Measurements from ENCODE around the gene NREP.
"Not testable (repeated sequence)": the region's sequence is repeated elsewhere in the genome, so short reads cannot be mapped to it uniquely, and the experiment has no call there.

Gene NREP

GRCh38 chr5:111735583-111736270 lies 21.3 kb downstream of the NREP start:
- DNase-seq: no peak

- no peak for DNase-seq
Measured at GRCh38 chr5:111734597-111734996, 22.4 kb downstream of the NREP start.

GRCh38 chr5:111734013-111734412 lies 23.0 kb downstream of the NREP start:
- DNase-seq: no peak

DNA sequence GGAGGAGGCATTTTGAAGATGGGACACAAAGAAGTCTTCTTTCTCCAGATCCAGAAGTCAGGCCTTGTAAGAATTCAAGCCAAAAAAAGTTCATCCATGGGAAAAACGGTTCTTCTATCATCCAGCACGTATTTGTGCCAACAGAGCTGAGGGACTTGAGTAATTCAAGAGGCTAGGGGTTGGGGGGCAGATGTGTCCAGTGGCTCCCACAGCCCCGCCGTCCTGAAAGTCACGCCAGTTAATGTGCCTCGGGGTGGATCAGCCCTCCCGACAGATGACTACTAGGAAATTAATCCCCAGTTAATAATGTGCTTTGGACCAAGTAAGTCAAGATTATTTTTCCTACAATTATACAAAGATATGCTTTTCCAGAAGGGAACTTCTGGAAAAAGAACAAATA lies 23.4 kb downstream of the NREP start:
- no peak for DNase-seq

- no peak for DNase-seq
Measured at GRCh38 chr5:111731638-111732037, 25.4 kb downstream of the NREP start.

- DNase-seq: no peak
Measured at GRCh38 chr5:111730659-111731382, 26.2 kb downstream of the NREP start.

DNA sequence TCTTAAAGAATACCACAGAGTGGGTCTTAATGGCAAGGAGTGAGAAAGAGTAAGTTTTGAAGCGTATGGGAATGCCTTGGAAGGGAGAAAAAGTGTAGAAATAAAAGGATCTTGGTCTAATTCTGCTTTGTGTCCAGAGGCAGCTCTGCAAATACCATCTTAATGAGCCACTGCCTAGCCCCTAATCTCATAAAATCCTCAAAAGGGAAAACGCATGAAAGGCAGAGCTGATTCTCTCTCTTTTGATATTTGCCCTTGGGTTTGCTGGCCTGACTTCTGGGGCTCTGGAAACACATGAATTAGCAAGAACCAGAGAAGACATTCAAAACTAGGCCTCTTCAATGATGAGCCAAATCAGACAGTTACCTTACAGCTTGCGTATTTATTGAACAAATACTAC lies 28.1 kb downstream of the NREP start:
- DNase-seq: no peak

DNA sequence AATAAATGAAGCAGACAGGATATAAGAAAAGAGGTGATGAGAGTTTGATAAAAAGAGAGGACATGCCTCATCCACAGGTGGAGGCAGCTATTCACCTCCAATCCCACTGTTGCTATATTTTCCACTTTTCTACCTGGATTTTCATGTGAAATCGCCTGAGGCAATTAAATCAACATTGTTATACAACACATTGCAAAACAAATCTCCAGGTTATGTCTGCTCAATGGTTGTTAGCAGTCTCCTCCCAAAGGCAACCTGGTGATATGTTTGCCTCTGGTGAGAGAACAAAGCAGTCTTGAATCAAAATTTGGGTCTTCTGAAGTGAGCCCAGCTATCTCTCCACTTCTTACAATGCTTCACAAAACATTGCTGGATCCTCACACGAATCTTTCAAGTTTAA lies 30.0 kb downstream of the NREP start:
- no peak for DNase-seq

DNA sequence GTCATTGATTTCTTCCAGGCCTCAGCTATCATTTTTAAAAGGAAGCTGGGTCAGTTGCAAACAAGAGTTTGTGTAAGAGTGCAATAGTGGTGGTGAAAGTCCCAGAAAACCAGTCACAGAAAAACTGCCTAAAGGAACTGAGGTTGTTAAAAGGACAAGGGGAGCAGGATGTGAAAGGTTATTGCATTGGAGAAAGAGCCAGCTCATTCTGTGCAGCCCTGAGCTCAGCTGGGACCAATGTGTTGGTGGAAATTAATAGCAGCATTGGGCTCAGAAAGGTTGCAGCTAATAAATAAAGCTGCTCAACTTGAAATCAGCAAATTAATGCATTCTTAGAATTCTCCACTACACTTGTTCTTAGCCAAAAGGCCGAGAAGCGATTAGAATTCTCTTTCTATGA lies 34.9 kb downstream of the NREP start:
- DNase-seq: no peak

- DNase-seq: no peak
Measured at GRCh38 chr5:111720333-111720890, 36.6 kb downstream of the NREP start.

GRCh38 chr5:111719773-111720172 lies 37.2 kb downstream of the NREP start:
- DNase-seq: no peak

GRCh38 chr5:111716789-111717188 lies 40.2 kb downstream of the NREP start:
- not testable (repeated sequence) for DNase-seq

DNA sequence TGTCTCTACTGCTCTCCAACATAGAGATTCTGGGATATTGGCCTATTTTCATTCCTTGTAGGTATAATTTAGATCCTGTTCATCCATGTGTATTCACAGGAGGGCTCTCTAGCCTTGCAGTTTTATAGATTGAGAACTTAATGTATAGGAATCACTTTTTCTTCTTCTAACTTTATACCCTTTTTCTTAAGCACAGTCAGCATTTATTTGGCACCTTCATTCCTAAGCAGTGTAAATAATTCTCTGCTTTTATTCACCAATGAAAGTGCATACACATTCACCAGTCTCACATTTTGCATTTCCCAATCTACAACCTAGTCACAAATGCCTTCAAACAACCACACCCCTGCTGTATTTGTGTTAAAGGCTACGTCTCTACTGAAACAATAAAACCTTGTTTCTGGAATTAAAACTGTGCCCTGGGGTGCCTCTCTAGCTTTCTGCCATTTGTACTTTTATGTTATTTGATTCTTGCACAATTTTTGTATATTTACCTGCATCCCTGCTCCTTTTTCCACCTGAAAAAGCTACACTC lies 49.3 kb downstream of the NREP start:
- DNase-seq: no peak

GRCh38 chr5:111706345-111706744 lies 50.6 kb downstream of the NREP start:
- no peak for DNase-seq

DNA sequence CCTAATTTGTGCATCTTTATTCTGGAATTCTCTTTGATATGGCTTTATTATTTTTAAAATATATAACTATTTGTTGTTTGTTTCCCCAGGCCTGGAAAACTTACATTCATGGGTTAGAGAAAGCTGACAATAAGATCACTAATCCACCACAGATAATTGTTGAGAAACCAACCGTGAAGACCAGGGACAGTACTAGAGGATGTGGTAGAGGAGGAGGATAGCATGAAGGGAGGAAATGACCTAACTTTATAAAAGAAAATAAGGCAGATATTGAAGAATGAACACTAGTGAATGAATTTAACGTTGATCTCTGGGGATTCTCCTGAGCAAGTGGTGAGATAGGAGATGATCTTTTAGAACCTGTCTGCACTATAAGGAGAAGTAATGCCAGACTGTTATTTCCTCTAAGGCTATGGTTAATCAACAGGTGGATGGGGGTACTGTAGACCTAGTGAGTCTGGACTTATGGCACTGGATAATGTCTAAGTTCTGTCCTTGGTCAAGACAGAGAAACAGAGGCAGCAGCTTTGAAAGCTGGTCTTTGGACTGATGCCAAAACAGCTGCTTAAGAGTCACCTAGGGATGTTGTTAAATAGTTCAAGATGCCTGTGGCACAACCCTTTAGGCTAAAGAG lies 52.4 kb downstream of the NREP start:
- no peak for DNase-seq

DNA sequence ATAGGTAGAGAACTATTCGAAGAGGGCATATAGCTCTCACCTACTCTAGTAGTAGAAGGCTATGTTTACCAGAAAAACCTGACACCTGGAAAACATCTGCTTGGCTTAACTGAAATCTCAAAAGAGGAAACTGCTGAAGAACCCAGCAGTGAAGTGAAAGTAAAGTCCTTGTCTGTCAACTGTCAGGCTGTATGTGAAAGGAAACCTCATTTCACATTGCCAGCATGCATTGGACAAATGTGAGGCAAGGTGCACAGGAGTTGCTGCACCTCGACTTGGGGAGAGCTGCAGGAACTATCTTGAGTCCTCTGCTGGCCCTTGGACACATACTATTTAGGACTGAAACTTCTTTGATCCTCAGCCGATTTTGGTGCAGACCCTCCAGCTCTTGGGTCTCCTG lies 53.3 kb downstream of the NREP start:
- DNase-seq: no peak

- peak; percentile 76 for DNase-seq
Measured at GRCh38 chr5:111699976-111700375, 57.0 kb downstream of the NREP start.

DNA sequence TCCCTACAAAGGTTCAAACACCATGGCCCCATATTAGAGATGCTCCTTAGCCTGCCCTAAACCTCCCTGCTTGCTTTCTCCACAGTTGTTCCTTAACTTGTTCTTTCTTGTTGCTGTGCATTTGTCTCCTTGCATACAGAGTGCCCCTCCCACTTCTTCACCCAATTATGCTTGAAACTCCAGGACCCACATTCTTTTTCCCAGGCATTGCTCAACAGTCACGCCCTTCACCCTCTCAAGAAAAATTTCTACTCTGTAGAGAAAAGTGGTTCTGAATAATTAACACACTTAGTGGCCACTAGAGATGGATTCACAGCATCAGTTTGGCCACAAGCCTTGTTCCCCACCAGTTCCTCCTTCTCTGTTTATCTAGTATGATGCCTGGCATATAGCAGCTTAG lies 57.7 kb downstream of the NREP start:
- DNase-seq: no peak

DNA sequence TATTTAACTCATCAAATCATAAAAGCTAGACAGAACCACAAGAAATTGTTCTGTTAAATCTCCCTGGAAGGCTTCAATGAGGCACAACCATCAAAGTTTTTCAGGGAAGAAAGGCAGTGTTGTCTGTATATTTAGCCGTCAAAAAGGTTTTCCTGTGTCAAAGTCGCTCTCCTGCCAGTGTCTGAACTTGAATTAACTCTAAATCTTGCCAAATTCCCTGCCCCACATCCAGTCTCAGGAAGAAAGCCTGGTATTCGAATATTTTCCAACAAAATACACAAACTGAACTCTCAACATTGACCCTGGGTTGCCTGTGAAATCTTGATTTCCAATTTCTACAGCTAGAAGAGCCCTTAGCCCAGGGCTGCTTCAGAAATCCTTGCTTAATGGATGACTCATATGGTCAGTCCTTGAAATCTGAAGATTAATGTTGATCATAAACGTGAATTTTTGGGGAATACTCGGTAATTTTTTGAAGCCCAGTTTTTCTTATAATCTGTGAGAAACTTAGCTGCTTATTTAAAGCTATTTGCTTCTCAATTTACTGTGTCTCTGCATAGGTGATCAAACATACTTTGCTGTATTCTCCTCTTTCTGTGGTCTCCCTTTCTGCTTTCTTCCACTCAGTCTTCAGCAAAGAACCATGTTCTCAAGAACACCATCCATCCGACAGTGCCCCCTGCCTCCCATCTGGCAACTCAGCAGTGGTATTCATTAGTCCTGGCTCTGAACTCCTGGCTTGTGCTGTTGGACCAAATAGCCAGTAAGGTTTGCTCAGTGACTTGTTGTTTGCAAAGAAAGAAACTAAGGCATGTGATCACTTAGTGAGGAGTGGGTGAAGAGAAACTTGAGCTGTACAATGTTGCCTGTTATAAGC lies 58.9 kb downstream of the NREP start:
- DNase-seq: no peak

- DNase-seq: peak; percentile 91
Measured at GRCh38 chr5:111697215-111697614, 59.8 kb downstream of the NREP start.

DNA sequence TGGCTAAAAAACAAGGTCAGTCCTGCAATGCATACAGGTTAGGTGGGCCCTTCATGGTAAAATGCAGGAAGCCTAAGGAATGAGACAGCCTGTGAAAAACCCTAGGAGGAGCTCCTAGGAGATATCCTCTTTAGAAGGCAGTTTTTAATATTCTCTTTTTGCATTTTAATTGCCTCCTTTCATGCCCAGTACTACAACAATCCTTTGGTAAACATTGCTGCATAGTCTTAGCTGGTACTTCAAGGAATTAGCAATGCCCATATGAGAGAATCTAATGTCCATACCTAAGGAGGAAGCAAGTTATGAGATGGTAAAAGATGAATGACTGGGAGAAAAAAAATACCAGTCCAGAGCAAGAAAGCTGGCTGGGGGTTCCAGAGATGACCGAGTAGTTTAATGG lies 61.0 kb downstream of the NREP start:
- DNase-seq: no peak

DNA sequence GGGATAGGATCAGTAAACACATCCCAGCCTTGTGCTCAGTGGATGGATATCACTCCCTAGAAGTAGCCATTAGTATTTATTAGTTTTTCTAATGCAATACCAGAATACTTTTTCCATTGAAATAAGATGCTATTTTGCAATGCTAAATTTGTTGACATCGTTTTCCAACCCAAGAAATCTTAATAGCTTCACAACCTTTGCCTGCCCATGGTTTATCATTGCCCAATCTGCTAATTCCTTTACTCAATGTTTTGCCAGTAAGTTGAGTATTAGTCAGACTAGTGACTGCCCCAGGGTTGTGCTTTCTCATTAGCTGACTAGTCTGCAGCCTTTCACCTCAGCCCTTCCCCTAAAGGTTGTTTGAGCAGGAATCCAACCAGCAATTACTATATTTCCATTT lies 62.9 kb downstream of the NREP start:
- DNase-seq: no peak

GRCh38 chr5:111691914-111692313 lies 65.1 kb downstream of the NREP start:
- DNase-seq: no peak

All from NCI-H345 (cell line).